Measurements from ENCODE around the gene LRP1B.

- TF ChIP-seq EZH2 (IDR thresholded peaks at IDR 0.05; ENCODE audit: insufficient read depth, poor library complexity, severe bottlenecking) (no peak), EZH2phosphoT487 (IDR thresholded peaks at IDR 0.05; ENCODE audit: insufficient read depth, low read depth) (no peak)
Measured at GRCh38 chr2:141959016-141959415, 171.8 kb downstream of the LRP1B start.
